ENCODE measurements around the gene MACROH2A1.

DNA sequence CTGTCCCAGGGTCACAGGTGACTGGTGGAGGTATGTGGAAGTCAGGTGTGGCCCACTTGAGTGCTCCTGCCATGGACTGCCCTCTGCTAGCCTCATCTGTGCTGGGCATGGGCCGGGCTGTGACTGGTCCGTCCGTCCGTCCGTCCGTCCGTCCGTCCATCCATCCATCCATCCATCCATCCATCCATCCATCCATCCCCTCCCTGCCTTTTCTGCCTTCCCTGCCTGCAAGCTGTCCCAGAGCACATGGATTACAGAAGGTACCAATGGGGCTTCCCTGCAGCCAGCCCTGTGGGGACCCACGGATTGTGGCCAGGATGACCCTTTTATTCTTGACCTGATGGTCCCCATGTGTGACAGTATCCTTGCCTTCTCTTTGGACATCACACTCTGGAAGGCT lies 92.5 kb downstream of the MACROH2A1 start:
- TF ChIP-seq, protein P1, sequence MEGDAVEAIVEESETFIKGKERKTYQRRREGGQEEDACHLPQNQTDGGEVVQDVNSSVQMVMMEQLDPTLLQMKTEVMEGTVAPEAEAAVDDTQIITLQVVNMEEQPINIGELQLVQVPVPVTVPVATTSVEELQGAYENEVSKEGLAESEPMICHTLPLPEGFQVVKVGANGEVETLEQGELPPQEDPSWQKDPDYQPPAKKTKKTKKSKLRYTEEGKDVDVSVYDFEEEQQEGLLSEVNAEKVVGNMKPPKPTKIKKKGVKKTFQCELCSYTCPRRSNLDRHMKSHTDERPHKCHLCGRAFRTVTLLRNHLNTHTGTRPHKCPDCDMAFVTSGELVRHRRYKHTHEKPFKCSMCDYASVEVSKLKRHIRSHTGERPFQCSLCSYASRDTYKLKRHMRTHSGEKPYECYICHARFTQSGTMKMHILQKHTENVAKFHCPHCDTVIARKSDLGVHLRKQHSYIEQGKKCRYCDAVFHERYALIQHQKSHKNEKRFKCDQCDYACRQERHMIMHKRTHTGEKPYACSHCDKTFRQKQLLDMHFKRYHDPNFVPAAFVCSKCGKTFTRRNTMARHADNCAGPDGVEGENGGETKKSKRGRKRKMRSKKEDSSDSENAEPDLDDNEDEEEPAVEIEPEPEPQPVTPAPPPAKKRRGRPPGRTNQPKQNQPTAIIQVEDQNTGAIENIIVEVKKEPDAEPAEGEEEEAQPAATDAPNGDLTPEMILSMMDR (IDR thresholded peaks at IDR 0.05 in 2 of 3, conservative IDR thresholded peaks at IDR 0.05 in 1 of 3; ENCODE audit: control insufficient read depth in 2 of 3, extremely low read depth in 1 of 3, insufficient read depth in 1 of 3, low read depth in 3 of 3, low read length in 3 of 3), result no peak
- TF ChIP-seq RBBP5 (conservative IDR thresholded peaks at IDR 0.05), result no peak
- TF ChIP-seq, protein P2, sequence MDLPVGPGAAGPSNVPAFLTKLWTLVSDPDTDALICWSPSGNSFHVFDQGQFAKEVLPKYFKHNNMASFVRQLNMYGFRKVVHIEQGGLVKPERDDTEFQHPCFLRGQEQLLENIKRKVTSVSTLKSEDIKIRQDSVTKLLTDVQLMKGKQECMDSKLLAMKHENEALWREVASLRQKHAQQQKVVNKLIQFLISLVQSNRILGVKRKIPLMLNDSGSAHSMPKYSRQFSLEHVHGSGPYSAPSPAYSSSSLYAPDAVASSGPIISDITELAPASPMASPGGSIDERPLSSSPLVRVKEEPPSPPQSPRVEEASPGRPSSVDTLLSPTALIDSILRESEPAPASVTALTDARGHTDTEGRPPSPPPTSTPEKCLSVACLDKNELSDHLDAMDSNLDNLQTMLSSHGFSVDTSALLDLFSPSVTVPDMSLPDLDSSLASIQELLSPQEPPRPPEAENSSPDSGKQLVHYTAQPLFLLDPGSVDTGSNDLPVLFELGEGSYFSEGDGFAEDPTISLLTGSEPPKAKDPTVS (IDR thresholded peaks at IDR 0.05; ENCODE audit: low read depth, low read length), result no peak
- no peak for TF ChIP-seq KDM1A (IDR thresholded peaks at IDR 0.05; ENCODE audit: borderline replicate concordance)
- TF ChIP-seq EGR1 (IDR thresholded peaks at IDR 0.05; ENCODE audit: borderline replicate concordance in 1 of 2, low read depth in 2 of 2, low read length in 2 of 2), result no peak
- TF ChIP-seq, protein P3, sequence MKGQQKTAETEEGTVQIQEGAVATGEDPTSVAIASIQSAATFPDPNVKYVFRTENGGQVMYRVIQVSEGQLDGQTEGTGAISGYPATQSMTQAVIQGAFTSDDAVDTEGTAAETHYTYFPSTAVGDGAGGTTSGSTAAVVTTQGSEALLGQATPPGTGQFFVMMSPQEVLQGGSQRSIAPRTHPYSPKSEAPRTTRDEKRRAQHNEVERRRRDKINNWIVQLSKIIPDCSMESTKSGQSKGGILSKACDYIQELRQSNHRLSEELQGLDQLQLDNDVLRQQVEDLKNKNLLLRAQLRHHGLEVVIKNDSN (IDR thresholded peaks at IDR 0.05; ENCODE audit: borderline replicate concordance, extremely low read length, insufficient read depth, low read depth, low read length), result no peak
- TF ChIP-seq, protein P4, sequence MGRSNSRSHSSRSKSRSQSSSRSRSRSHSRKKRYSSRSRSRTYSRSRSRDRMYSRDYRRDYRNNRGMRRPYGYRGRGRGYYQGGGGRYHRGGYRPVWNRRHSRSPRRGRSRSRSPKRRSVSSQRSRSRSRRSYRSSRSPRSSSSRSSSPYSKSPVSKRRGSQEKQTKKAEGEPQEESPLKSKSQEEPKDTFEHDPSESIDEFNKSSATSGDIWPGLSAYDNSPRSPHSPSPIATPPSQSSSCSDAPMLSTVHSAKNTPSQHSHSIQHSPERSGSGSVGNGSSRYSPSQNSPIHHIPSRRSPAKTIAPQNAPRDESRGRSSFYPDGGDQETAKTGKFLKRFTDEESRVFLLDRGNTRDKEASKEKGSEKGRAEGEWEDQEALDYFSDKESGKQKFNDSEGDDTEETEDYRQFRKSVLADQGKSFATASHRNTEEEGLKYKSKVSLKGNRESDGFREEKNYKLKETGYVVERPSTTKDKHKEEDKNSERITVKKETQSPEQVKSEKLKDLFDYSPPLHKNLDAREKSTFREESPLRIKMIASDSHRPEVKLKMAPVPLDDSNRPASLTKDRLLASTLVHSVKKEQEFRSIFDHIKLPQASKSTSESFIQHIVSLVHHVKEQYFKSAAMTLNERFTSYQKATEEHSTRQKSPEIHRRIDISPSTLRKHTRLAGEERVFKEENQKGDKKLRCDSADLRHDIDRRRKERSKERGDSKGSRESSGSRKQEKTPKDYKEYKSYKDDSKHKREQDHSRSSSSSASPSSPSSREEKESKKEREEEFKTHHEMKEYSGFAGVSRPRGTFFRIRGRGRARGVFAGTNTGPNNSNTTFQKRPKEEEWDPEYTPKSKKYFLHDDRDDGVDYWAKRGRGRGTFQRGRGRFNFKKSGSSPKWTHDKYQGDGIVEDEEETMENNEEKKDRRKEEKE (IDR thresholded peaks at IDR 0.05), result no peak
- no peak for TF ChIP-seq POLR2AphosphoS2 (IDR thresholded peaks at IDR 0.05; ENCODE audit: low read depth, low read length)
- TF ChIP-seq IKZF2 (IDR thresholded peaks at IDR 0.05), result no peak
- no peak for TF ChIP-seq CEBPB (IDR thresholded peaks at IDR 0.05; ENCODE audit: borderline replicate concordance in 1 of 2, low read depth in 2 of 2, low read length in 2 of 2)
